H9 (cell line): Measurements from ENCODE around the gene ANKRD28. TPM values are rescaled to one million over a fixed set of nuclear protein-coding genes. Genes with fewer than 3 reads are reported as not detected.

ENCODE experiments used
- DNase-seq: peaks from one replicate; pipeline ENCODE4 v3.0.0-alpha.2; 2017
- H2AFZ ChIP-seq: one replicate; pipeline ENCODE4 v1.6.1; 2013; ENCODE audit warnings: mild to moderate bottlenecking, low read length, control low read depth, moderate library complexity
- H2AK5ac ChIP-seq: 2 replicates; pipeline ENCODE4 v1.6.1; 2013; ENCODE audit warnings: low read length, control low read depth, mixed read lengths; ENCODE audit not compliant: insufficient read length
- H2BK120ac ChIP-seq: one replicate; pipeline ENCODE4 v1.6.1; 2013; ENCODE audit warnings: low read depth, mild to moderate bottlenecking, low read length, control low read depth, inconsistent platforms; ENCODE audit not compliant: poor library complexity, severe bottlenecking
- H2BK12ac ChIP-seq: 2 replicates; pipeline ENCODE4 v1.6.1; 2013; ENCODE audit warnings: low read length, control low read depth, mixed read lengths, low read depth; ENCODE audit not compliant: insufficient read length
- H2BK15ac ChIP-seq: 2 replicates; pipeline ENCODE4 v1.6.1; 2013; ENCODE audit warnings: low read depth, low read length, control low read depth
- H2BK20ac ChIP-seq: one replicate; pipeline ENCODE4 v1.6.1; 2013; ENCODE audit warnings: low read depth, mild to moderate bottlenecking, low read length, control low read depth, inconsistent platforms; ENCODE audit not compliant: poor library complexity, severe bottlenecking
- H2BK5ac ChIP-seq: 2 replicates; pipeline ENCODE4 v1.6.1; 2013; ENCODE audit warnings: low read length, control low read depth, mixed read lengths; ENCODE audit not compliant: insufficient read length
- H3K14ac ChIP-seq: 2 replicates; pipeline ENCODE4 v1.6.1; 2013; ENCODE audit warnings: low read length, control low read depth; ENCODE audit not compliant: insufficient read depth
- H3K18ac ChIP-seq: 2 replicates; pipeline ENCODE4 v1.6.1; 2013; ENCODE audit warnings: low read depth, mild to moderate bottlenecking, mixed read lengths, low read length, control low read depth; ENCODE audit not compliant: insufficient read length
- H3K23ac ChIP-seq: 2 replicates; pipeline ENCODE4 v1.6.1; 2013; ENCODE audit warnings: low read length, control low read depth, mixed read lengths, low read depth; ENCODE audit not compliant: insufficient read length
- H3K23me2 ChIP-seq: 2 replicates; pipeline ENCODE4 v1.6.1; 2013; ENCODE audit warnings: low read depth, mild to moderate bottlenecking, mixed read lengths, low read length, control low read depth; ENCODE audit not compliant: insufficient read length, poor library complexity, severe bottlenecking
- H3K27ac ChIP-seq: 2 replicates; pipeline ENCODE4 v1.5.1; 2013; ENCODE audit warnings: low read length, control low read depth, mixed read lengths, low read depth; ENCODE audit not compliant: insufficient read length
- H3K27me3 ChIP-seq: 2 replicates; pipeline ENCODE4 v1.6.1; 2013; ENCODE audit warnings: low read length, control low read depth, inconsistent platforms; ENCODE audit not compliant: insufficient read depth
- H3K4ac ChIP-seq: 2 replicates; pipeline ENCODE4 v1.6.1; 2013; ENCODE audit warnings: low read depth, mild to moderate bottlenecking, control low read depth, inconsistent platforms, low read length, moderate library complexity
- H3K4me1 ChIP-seq: 2 replicates; pipeline ENCODE4 v1.6.1; 2013; ENCODE audit warnings: low read length, control low read depth, inconsistent platforms; ENCODE audit not compliant: insufficient read depth
- H3K4me2 ChIP-seq: 2 replicates; pipeline ENCODE4 v1.6.1; 2013; ENCODE audit warnings: low read length, control low read depth, mixed read lengths; ENCODE audit not compliant: insufficient read length, insufficient read depth
- H3K56ac ChIP-seq: 2 replicates; pipeline ENCODE4 v1.6.1; 2013; ENCODE audit warnings: low read depth, mild to moderate bottlenecking, mixed read lengths, low read length, control low read depth; ENCODE audit not compliant: insufficient read length
- H3K79me1 ChIP-seq: 2 replicates; pipeline ENCODE4 v1.6.1; 2013; ENCODE audit warnings: low read depth, mild to moderate bottlenecking, moderate library complexity, low read length, control low read depth, inconsistent platforms; ENCODE audit not compliant: insufficient read depth, poor library complexity, severe bottlenecking
- H3K79me2 ChIP-seq: 2 replicates; pipeline ENCODE4 v1.6.1; 2013; ENCODE audit warnings: low read length, control low read depth, inconsistent platforms; ENCODE audit not compliant: insufficient read depth
- H3K9ac ChIP-seq: 2 replicates; pipeline ENCODE4 v1.6.1; 2013; ENCODE audit warnings: low read length, control low read depth, mixed read lengths; ENCODE audit not compliant: insufficient read length; ENCODE audit errors: extremely low read depth
- H3K9me3 ChIP-seq: one replicate; pipeline ENCODE4 v1.6.1; 2013; ENCODE audit warnings: low read depth, low read length, inconsistent platforms; ENCODE audit not compliant: control insufficient read depth
- H3T11ph ChIP-seq: one replicate; pipeline ENCODE4 v1.6.1; 2013; ENCODE audit warnings: mild to moderate bottlenecking, low read length, control low read depth, inconsistent platforms
- H4K20me1 ChIP-seq: one replicate; pipeline ENCODE4 v1.6.1; 2013; ENCODE audit not compliant: control insufficient read depth, insufficient read length, insufficient read depth
- H4K5ac ChIP-seq: 2 replicates; pipeline ENCODE4 v1.6.1; 2013; ENCODE audit warnings: low read depth, mild to moderate bottlenecking, mixed read lengths, low read length, control low read depth; ENCODE audit not compliant: insufficient read length
- H4K8ac ChIP-seq: replicated peaks from 2 replicates; pipeline ENCODE4 v1.6.1; 2013; ENCODE audit warnings: low read length, control low read depth, mixed read lengths, low read depth; ENCODE audit not compliant: insufficient read length
- H4K91ac ChIP-seq: 2 replicates; pipeline ENCODE4 v1.6.1; 2013; ENCODE audit warnings: low read depth, mild to moderate bottlenecking, moderate library complexity, mixed read lengths, low read length, control low read depth; ENCODE audit not compliant: insufficient read length
- H3K27ac Mint-ChIP-seq, 3 experiments: 2 replicates in 2 of 3; 3 replicates in 1 of 3; pipeline ENCODE4 v1.8.0; 2020 to 2021; ENCODE audit warnings: mixed read lengths in 3 of 3, mild to moderate bottlenecking in 1 of 3, moderate library complexity in 1 of 3
- H3K27me3 Mint-ChIP-seq: 2 replicates; pipeline ENCODE4 v1.8.0; 2021; ENCODE audit warnings: low read depth, mild to moderate bottlenecking, moderate library complexity, mixed read lengths
- H3K36me3 Mint-ChIP-seq, 3 experiments: 2 replicates in 2 of 3; 3 replicates in 1 of 3; pipeline ENCODE4 v1.8.0; 2020 to 2021; ENCODE audit warnings: low read depth in 3 of 3, mixed read lengths in 3 of 3; ENCODE audit not compliant: insufficient read depth in 1 of 3
- H3K4me1 Mint-ChIP-seq, 2 experiments: 2 replicates each; pipeline ENCODE4 v1.8.0; 2020; ENCODE audit warnings: mixed read lengths in 2 of 2
- H3K4me3 Mint-ChIP-seq, 2 experiments: 2 replicates in 1 of 2; 3 replicates in 1 of 2; pipeline ENCODE4 v1.8.0; 2020 to 2021; ENCODE audit warnings: mild to moderate bottlenecking in 2 of 2, mixed read lengths in 2 of 2, moderate library complexity in 1 of 2
- H3K9me3 Mint-ChIP-seq, 2 experiments: 2 replicates in 1 of 2; 3 replicates in 1 of 2; pipeline ENCODE4 v1.8.0; 2020; ENCODE audit warnings: mild to moderate bottlenecking in 2 of 2, mixed read lengths in 2 of 2, moderate library complexity in 1 of 2
- WGBS: extraction: QIAGEN DNeasy Blood & Tissue Kit; methylation state at CpG from one replicate; pipeline ENCODE4 v1.1.7; 2013; ENCODE audit warnings: missing lambda C conversion rate, low lambda C conversion rate, mixed read lengths; ENCODE audit not compliant: insufficient read length; ENCODE audit errors: extremely low coverage; 5-methylcytosine and 5-hydroxymethylcytosine counted together
- total RNA-seq: library from RNA; stranded (reverse); gene quantifications from 2 replicates; pipeline ENCODE4 v1.2.1, GENCODE V29; 2021
- TF ChIP-seq, protein P1 (sequence below): fragments of 200-600 bp; sonication (generic); conservative IDR thresholded peaks from 3 replicates; pipeline ENCODE4 v1.8.0; 2021; ENCODE audit warnings: antibody characterized with exemption, mild to moderate bottlenecking

Gene ANKRD28
- total RNA-seq, 1 experiment from 2014 or later, result 59.0 TPM

DNA sequence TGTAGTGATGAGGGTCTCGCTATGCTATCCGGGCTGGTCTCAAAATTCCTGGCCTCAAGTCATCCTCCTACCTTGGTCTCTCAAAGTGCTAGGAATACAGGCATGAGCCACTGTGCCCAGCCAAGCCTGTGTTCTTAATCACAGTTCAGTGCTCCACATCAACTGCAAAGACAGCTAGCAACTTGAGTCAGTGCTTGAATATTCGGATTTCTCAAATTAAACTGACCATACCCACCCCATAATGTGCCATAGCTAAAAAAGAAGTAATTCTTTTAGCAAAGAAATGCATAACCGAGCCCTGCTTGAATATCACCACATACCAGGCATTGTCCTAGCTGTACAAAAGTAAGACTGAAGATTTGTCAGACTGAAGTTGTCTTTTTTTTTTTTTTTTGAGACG lies 107.0 kb downstream of the ANKRD28 start:
- H2BK12ac ChIP-seq, result no peak overlapping the region
- H3K9me3 Mint-ChIP-seq, result no peaks in the 10 kb centered on the region
- no peaks in the 10 kb centered on the region for H3K9me3 ChIP-seq
- no peak overlapping the region for H2AK5ac ChIP-seq
- no CpG with 5 or more reads among the region's 5 CpGs for WGBS
- H3K14ac ChIP-seq, result no peak overlapping the region
- no peak overlapping the region for H4K8ac ChIP-seq
- H3K4ac ChIP-seq, result no peak overlapping the region
- no peak overlapping the region for H4K91ac ChIP-seq
- H4K5ac ChIP-seq, result no peak overlapping the region
- H3K36me3 Mint-ChIP-seq, result peaks cover 6 to 47% (median 33%) of the 10 kb centered on the region in 3 experiments
- H4K20me1 ChIP-seq, result no peaks in the 10 kb centered on the region
- H3K4me3 Mint-ChIP-seq, result no peak overlapping the region
- H3K23ac ChIP-seq, result no peak overlapping the region
- no peak overlapping the region for H3K4me2 ChIP-seq
- no peaks in the 10 kb centered on the region for H3K4me1 ChIP-seq
- no peak overlapping the region for H2BK20ac ChIP-seq
- no peak overlapping the region for H3T11ph ChIP-seq
- H2BK15ac ChIP-seq, result no peak overlapping the region
- no peaks in the 10 kb centered on the region for H3K27me3 ChIP-seq
- TF ChIP-seq, protein P1, sequence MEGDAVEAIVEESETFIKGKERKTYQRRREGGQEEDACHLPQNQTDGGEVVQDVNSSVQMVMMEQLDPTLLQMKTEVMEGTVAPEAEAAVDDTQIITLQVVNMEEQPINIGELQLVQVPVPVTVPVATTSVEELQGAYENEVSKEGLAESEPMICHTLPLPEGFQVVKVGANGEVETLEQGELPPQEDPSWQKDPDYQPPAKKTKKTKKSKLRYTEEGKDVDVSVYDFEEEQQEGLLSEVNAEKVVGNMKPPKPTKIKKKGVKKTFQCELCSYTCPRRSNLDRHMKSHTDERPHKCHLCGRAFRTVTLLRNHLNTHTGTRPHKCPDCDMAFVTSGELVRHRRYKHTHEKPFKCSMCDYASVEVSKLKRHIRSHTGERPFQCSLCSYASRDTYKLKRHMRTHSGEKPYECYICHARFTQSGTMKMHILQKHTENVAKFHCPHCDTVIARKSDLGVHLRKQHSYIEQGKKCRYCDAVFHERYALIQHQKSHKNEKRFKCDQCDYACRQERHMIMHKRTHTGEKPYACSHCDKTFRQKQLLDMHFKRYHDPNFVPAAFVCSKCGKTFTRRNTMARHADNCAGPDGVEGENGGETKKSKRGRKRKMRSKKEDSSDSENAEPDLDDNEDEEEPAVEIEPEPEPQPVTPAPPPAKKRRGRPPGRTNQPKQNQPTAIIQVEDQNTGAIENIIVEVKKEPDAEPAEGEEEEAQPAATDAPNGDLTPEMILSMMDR, result no peak
- H3K79me1 ChIP-seq, result no peaks in the 10 kb centered on the region
- no peak for DNase-seq
- H2BK120ac ChIP-seq, result no peak overlapping the region
- H3K9ac ChIP-seq, result no peak overlapping the region
- H3K23me2 ChIP-seq, result no peaks in the 10 kb centered on the region
- no peak overlapping the region for H2AFZ ChIP-seq
- H2BK5ac ChIP-seq, result no peak overlapping the region
- H3K27ac Mint-ChIP-seq, result no peak overlapping the region
- no peak overlapping the region for H3K27ac ChIP-seq
- H3K56ac ChIP-seq, result no peak overlapping the region
- H3K4me1 Mint-ChIP-seq, result no peaks in the 10 kb centered on the region
- H3K79me2 ChIP-seq, result no peaks in the 10 kb centered on the region
- no peak overlapping the region for H3K18ac ChIP-seq
- H3K27me3 Mint-ChIP-seq, result no peaks in the 10 kb centered on the region
